Transverse colon (tissue), 4 donors: ENCODE measurements around the gene NCBP3. TPM values are rescaled to one million over a fixed set of nuclear protein-coding genes. Genes with fewer than 3 reads are reported as not detected.

Source experiments
- DNase-seq: peaks from one replicate; pipeline ENCODE4 v3.0.0-alpha.2; 2019
- H3K27ac ChIP-seq, 4 donors: fragments of 200-600 bp; sonication (generic); 2 replicates each; pipeline ENCODE4 v1.5.1; 2016 to 2018; ENCODE audit warnings: inconsistent platforms in 4 of 4
- H3K27me3 ChIP-seq: fragments of 200-600 bp; sonication (generic); 2 replicates; pipeline ENCODE4 v1.5.1; 2017; ENCODE audit warnings: inconsistent platforms
- H3K36me3 ChIP-seq, 4 donors: fragments of 200-600 bp; sonication (generic); 2 replicates each; pipeline ENCODE4 v1.5.1; 2017 to 2019; ENCODE audit warnings: inconsistent platforms in 4 of 4
- H3K4me1 ChIP-seq, 4 donors: fragments of 200-600 bp; sonication (generic); 2 replicates each; pipeline ENCODE4 v1.5.1; 2017 to 2020; ENCODE audit warnings: inconsistent platforms in 4 of 4
- H3K4me3 ChIP-seq, 4 donors: fragments of 200-600 bp; sonication (generic); 1 replicate in 1 of 4; 2 replicates in 3 of 4; pipeline versions ENCODE4 v1.5.1 to v1.6.1; 2017 to 2019; ENCODE audit warnings: inconsistent platforms in 4 of 4
- H3K9me3 ChIP-seq, 2 donors: fragments of 200-600 bp; sonication (generic); 2 replicates each; pipeline ENCODE4 v1.5.1; 2017 to 2019; ENCODE audit warnings: inconsistent platforms in 2 of 2
- EP300 ChIP-seq: sonication (generic); formaldehyde crosslinking; IDR thresholded peaks from one replicate; pipeline ENCODE4 v1.6.1; 2017; ENCODE audit warnings: antibody characterized with exemption, low read depth
- POLR2A ChIP-seq: fragments of 450-650 bp; IDR thresholded peaks from one replicate; pipeline ENCODE4 v1.6.1; 2016; ENCODE audit warnings: antibody characterized with exemption, mild to moderate bottlenecking, moderate library complexity
- POLR2AphosphoS5 ChIP-seq, 3 donors: sonication (generic); formaldehyde crosslinking; IDR thresholded peaks; one replicate each; pipeline ENCODE4 v1.6.1; 2016; ENCODE audit warnings: antibody characterized with exemption in 3 of 3
- whole genome bisulfite sequencing, 2 donors: methylation state at CpG; one replicate each; pipeline ENCODE4 v1.1.5; 2018; ENCODE audit warnings: low coverage in 1 of 2; 5-methylcytosine and 5-hydroxymethylcytosine counted together
- in situ Hi-C, 4 donors: fragments of 200-750 bp; cut with MboI; loops; one replicate each; pipeline versions ENCODE4 v1.15.0 to v1.15.1; 2017; ENCODE audit warnings: low sequenced_read_pairs in 3 of 4, low pct_ligation_motif_present in 1 of 4, low pct_unique_long_range_greater_than_20kb in 1 of 4
- intact Hi-C: fragments of 100-400 bp; cut with DNase I; formaldehyde crosslinking; loops from one replicate; pipeline ENCODE4 v1.15.1; 2023; ENCODE audit warnings: low total_unique reads
- total RNA-seq, 4 donors: library from RNA; depleted of rRNA; stranded (reverse); fragments of >200 nt; gene quantifications; one replicate each; pipeline ENCODE4 v1.1.0, GENCODE V29; 2016
- TF ChIP-seq, protein P1 (sequence below), 5 experiments: fragments of 200-600 bp in 3 of 5; fragments of 450-650 bp in 2 of 5; sonication (generic) in 3 of 5; IDR thresholded peaks; 1 replicate in 2 of 5; 2 replicates in 3 of 5; pipeline ENCODE4 v1.5.1; 2016 to 2017; ENCODE audit warnings: antibody characterized with exemption in 5 of 5, inconsistent platforms in 3 of 5, mild to moderate bottlenecking in 2 of 5, moderate library complexity in 1 of 5

The NCBP3 gene
- total RNA-seq, 4 donors from 2014 or later, result 28.9 to 55.6 (median 45.8) TPM

DNA sequence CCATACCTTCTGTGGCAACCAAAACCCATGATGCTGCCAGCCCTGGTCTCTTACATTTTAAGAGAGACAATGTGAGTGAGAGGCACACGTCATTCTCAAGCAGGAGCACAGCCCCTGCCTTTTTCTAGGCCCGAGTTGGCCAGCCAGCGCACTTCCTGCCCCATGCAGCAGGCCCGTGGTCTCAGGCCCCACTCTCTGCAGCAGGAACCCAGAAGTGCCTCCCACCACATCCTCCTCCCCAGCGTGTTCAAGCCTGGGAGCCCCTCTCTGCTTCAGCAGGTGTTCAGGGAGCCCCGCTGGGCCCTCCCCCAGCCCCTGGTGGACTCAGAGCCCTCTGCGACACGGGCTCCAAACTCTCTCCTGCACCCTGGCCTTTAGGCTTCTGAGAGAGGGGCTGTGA is 75.6 kb downstream of the NCBP3 start:
- WGBS, 2 donors, result 65 to 71% methylated on average over 1 to 8 of the region's 8 CpGs
- no peak overlapping the region for H3K4me3 ChIP-seq
- no peaks in the 10 kb centered on the region for H3K27me3 ChIP-seq
- DNase-seq, result peak; percentile 46
- in situ Hi-C loops, result no loop called here
- no peaks in the 10 kb centered on the region for H3K36me3 ChIP-seq
- no peak overlapping the region for H3K27ac ChIP-seq
- intact Hi-C loops, result no loop called here
- TF ChIP-seq EP300 (no peak), POLR2AphosphoS5 (IDR thresholded peaks at IDR 0.05) (no peak)
- TF ChIP-seq, protein P1, sequence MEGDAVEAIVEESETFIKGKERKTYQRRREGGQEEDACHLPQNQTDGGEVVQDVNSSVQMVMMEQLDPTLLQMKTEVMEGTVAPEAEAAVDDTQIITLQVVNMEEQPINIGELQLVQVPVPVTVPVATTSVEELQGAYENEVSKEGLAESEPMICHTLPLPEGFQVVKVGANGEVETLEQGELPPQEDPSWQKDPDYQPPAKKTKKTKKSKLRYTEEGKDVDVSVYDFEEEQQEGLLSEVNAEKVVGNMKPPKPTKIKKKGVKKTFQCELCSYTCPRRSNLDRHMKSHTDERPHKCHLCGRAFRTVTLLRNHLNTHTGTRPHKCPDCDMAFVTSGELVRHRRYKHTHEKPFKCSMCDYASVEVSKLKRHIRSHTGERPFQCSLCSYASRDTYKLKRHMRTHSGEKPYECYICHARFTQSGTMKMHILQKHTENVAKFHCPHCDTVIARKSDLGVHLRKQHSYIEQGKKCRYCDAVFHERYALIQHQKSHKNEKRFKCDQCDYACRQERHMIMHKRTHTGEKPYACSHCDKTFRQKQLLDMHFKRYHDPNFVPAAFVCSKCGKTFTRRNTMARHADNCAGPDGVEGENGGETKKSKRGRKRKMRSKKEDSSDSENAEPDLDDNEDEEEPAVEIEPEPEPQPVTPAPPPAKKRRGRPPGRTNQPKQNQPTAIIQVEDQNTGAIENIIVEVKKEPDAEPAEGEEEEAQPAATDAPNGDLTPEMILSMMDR (IDR thresholded peaks at IDR 0.05), result no peak
- peaks cover 0 to 2% (median 0%) of the 10 kb centered on the region in 4 donors for H3K4me1 ChIP-seq
- H3K9me3 ChIP-seq, result no peaks in the 10 kb centered on the region

GRCh38 chr17:3768769-3769168 is 77.3 kb downstream of the NCBP3 start:
- intact Hi-C loops, result no loop called here

DNA sequence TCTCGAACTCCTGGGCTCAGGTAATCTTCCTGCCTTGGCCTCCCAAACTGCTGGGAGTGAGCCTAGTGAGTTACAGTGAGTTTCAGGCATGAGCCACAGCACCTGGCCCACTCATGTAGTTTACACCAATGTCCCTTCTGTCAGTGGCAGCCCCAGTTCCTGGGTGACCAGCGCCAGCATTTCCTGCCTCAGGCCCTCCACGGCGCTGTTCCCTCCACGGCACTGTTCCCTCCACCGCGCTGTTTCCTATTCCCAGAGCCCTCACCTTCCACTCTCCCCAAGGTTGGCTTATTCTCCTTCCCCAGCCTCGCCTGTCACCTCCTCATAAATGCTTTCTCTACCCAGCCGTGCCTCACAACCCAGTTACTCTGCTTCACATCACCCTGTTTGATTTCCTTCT is 77.7 kb downstream of the NCBP3 start:
- in situ Hi-C loops (no loop called here), intact Hi-C loops (no loop called here)
- Histone ChIP-seq H3K27ac (no peak overlapping the region), H3K4me1 (peaks cover 0 to 2% (median 0%) of the 10 kb centered on the region in 4 donors), H3K9me3 (no peaks in the 10 kb centered on the region), H3K4me3 (no peak overlapping the region), H3K27me3 (no peaks in the 10 kb centered on the region), H3K36me3 (no peaks in the 10 kb centered on the region)
- WGBS, 2 donors, result 84 to 92% methylated on average over 7 to 9 of the region's 9 CpGs
- TF ChIP-seq POLR2AphosphoS5 (IDR thresholded peaks at IDR 0.05) (no peak), EP300 (no peak), POLR2A (no peak)
- TF ChIP-seq, protein P1 (IDR thresholded peaks at IDR 0.05), result no peak
- DNase-seq, result no peak

More at GRCh38 chr17:3768769-3769168, 77.3 kb downstream of the NCBP3 start:
- no peak for TF ChIP-seq POLR2AphosphoS5 (IDR thresholded peaks at IDR 0.05)
- TF ChIP-seq EP300, result no peak
- TF ChIP-seq POLR2A, result no peak
- TF ChIP-seq, protein P1 (IDR thresholded peaks at IDR 0.05), result no peak
- no peaks in the 10 kb centered on the region for H3K36me3 ChIP-seq
- H3K4me3 ChIP-seq, result no peak overlapping the region
- H3K4me1 ChIP-seq, result peaks cover 0 to 2% (median 0%) of the 10 kb centered on the region in 4 donors
- H3K27ac ChIP-seq, result no peak overlapping the region
- WGBS, 2 donors, result 81% methylated on average over 5 to 7 of the region's 8 CpGs
- no peaks in the 10 kb centered on the region for H3K27me3 ChIP-seq
- in situ Hi-C loops, result no loop called here
- DNase-seq, result no peak
- no peaks in the 10 kb centered on the region for H3K9me3 ChIP-seq

DNA sequence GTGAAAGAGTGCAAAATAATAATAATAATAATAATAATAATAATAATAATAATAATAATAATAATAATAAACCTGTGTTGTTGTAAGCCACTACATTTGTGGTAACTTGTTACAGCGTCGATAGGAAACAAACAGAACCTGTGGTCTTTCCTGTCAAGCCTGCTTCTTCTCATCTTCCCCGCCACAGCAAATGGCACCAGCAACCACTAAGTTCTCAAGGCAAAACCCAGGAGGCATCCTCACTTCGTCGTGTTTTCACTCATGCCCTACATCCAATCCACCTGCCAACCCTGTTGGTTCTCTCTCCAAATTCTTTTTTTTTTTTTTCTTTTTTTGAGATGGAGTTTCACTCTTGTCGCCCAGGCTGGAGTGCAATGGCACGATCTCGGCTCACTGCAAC is 79.3 kb downstream of the NCBP3 start:
- no peaks in the 10 kb centered on the region for H3K27me3 ChIP-seq
- peaks cover 0 to 2% (median 0%) of the 10 kb centered on the region in 4 donors for H3K4me1 ChIP-seq
- in situ Hi-C loops, result no loop called here
- no peak overlapping the region for H3K27ac ChIP-seq
- intact Hi-C loops, result no loop called here
- H3K4me3 ChIP-seq, result no peak overlapping the region
- no peaks in the 10 kb centered on the region for H3K36me3 ChIP-seq
- no peaks in the 10 kb centered on the region for H3K9me3 ChIP-seq
- WGBS, 2 donors, result 80 to 87% methylated on average over 3 to 8 of the region's 8 CpGs
- no peak for DNase-seq
- TF ChIP-seq EP300 (no peak), POLR2A (no peak), POLR2AphosphoS5 (IDR thresholded peaks at IDR 0.05) (no peak)
- TF ChIP-seq, protein P1 (IDR thresholded peaks at IDR 0.05), result no peak
